GM10847 (cell line): ENCODE measurements around the gene DDIT4.
A peak's percentile ranks its signal among the peaks of the same experiment; 100 is the strongest.

ENCODE experiments used
- POLR2A ChIP-seq: IDR thresholded peaks from 2 replicates; pipeline ENCODE4 v1.6.1; 2011; ENCODE audit not compliant: insufficient read length; ENCODE audit errors: extremely low read depth

The DDIT4 gene

GRCh38 chr10:72275351-72276012 is 1.8 kb downstream of the DDIT4 start:
- TF ChIP-seq POLR2A: peak; percentile 18

GRCh38 chr10:72276013-72276387 is 2.3 kb downstream of the DDIT4 start:
- no peak for TF ChIP-seq POLR2A

GRCh38 chr10:72276421-72277339 is 3.0 kb downstream of the DDIT4 start:
- TF ChIP-seq POLR2A: peak; percentile 36

GRCh38 chr10:72277340-72277995 is 3.7 kb downstream of the DDIT4 start:
- TF ChIP-seq POLR2A: no peak

- no peak for TF ChIP-seq POLR2A
These were observed 4.4 kb downstream of the DDIT4 start for GRCh38 chr10:72277996-72278667.

- no peak for TF ChIP-seq POLR2A
These were observed 5.1 kb downstream of the DDIT4 start for GRCh38 chr10:72278668-72279393.

- no peak for TF ChIP-seq POLR2A
These were observed 9.4 kb downstream of the DDIT4 start for GRCh38 chr10:72283131-72283530.

GRCh38 chr10:72285972-72286521 is 12.3 kb downstream of the DDIT4 start:
- TF ChIP-seq POLR2A: no peak

- TF ChIP-seq POLR2A: no peak
These were observed 17.4 kb downstream of the DDIT4 start for GRCh38 chr10:72291019-72291532.

GRCh38 chr10:72292223-72292691 is 18.5 kb downstream of the DDIT4 start:
- no peak for TF ChIP-seq POLR2A

GRCh38 chr10:72295330-72295910 is 21.7 kb downstream of the DDIT4 start:
- TF ChIP-seq POLR2A: no peak

- peak; percentile 57 for TF ChIP-seq POLR2A
These were observed 23.1 kb downstream of the DDIT4 start for GRCh38 chr10:72296829-72297280.

GRCh38 chr10:72297281-72297804 is 23.6 kb downstream of the DDIT4 start:
- no peak for TF ChIP-seq POLR2A

- TF ChIP-seq POLR2A: peak; percentile 91
These were observed 24.3 kb downstream of the DDIT4 start for GRCh38 chr10:72297805-72298591.
